HCEC 1CT (cell line): ENCODE results near the gene FARP2.

Source experiments
- DNase-seq: peaks from one replicate; pipeline ENCODE4 v3.0.0-alpha.2; 2017

FARP2 gene

DNA sequence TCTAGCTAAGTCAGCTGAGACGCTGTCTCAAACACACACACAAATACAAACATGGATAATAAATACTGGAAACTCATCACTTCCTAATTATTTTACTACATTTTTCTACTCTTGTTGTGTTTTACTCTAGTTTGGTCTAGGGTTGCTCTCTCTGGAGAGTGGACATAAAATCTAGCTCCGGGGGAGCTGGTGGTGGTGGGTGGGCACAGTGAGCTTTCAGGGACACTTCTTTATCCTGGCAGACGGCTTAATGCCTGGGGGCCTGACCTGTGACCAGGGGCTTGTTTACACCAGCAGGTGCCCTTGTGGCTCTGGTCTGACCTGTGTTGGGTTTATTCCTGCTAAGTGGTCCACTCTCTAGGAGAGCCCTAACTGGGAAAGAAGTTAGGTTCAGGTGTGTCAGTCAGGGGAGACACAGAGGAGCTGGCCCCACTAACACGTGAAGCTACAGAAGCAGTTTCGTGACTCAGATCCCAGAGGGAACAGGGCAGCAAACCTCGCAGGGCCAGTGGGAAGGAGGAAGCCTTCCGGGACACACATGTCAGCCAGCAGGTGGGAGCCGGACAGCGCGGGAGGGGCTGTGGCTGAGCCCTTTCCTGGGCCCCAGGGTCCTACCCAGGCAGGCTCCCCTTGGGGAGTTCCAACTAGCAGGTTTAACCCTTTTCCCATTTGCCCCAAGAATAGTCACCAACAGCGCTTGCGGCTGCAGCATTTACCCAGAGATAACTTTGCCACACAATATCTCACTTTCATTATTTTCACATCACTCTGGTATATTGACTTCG, 180.0 kb downstream of the FARP2 start:
- no peak for DNase-seq

DNA sequence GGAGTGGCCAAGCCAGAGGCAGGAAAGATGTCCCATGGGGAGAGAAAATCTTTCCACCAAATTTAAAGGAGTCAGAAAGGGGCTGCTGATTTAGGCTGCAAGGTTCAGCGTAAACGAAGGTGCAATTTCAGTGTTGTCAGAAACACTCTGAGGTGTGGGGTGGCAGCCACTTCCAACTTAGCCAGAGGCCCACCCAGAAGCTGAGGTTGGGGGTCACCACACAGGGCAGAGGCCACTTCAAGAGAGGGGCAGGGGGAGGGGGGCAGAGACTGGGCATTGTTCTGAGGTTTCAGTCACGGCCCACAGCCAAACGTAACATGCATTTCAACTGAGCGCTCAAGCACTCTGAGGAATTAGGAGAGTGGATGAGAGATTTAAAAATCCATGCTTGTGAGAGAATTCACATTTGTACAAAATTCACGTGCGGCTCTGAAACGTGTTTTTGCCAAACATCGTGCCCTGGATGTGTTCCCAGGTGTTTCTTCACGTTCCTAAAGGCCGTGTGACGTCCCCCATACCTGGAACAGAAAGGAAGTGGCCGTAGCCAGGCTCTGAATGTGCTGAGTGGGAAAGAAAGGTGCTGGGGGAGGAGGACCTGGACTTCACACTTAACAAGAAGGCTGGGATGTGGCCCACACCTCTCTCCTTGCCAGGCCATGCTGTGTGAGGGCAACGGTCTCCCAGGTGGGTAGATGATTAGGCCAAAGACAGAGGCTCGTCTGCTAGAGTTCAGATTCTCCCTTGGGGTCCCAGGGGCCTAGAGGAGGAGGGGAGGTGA, 182.9 kb downstream of the FARP2 start:
- DNase-seq, result no peak

GRCh38 chr2:241539616-241540374, 183.7 kb downstream of the FARP2 start:
- no peak for DNase-seq

GRCh38 chr2:241540401-241540770, 184.3 kb downstream of the FARP2 start:
- no peak for DNase-seq

GRCh38 chr2:241540771-241541561, 184.9 kb downstream of the FARP2 start:
- peak; percentile 22 for DNase-seq

DNA sequence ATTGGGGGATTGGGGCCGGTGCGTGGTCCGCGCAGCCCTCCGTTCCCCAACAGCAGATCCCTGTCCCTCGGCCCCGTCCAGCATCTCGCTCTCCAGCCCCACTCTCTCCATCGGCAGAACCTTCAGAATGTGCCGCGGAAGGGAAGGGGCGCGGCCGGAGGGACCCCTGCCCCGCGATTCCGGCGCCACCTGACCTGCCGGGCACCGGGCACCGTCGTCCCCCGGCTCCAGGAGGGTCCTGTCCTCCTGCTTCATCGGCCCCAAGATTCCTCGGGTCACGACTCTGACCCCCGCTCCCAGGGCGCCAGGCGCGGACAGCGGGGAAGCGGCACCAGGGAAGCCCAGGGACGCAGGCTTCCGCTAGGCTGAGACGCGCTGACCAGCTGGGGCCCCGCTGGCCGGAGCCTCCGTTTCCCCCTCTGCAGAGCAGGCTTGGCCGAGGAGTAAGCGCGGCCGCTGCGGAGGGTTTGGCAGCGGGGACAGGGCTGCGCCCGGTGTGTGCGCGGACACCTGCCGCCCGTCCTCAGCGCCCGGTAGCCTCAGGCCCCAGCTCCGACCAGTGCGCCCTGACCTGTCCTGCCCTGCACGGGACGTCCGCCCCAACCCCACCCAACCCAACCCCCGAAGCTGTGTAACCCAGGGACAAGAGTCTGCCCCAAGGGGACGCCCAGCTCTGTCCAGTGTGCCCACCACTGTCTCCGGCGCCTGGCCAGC, 185.6 kb downstream of the FARP2 start:
- no peak for DNase-seq

DNA sequence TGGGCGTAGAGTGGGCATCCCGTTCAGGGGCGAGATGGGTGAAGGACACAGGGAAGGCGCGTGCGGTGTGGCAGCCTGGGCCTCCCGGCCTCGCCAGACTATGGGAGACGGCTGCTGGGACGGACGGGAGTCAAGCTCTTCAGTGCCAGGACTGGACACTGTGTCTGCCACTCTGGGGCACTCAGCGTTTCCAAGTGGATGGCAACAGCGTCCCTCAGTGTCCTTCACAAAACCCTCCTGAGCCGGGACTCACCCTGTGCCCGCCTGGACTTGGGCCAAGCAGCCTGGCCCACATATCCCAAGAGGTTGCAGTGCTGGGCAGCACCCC, 186.2 kb downstream of the FARP2 start:
- DNase-seq, result no peak
